IPS-18a (cell line): ENCODE measurements around the gene OBSCN.

ENCODE experiments used
- H3K27ac ChIP-seq: one replicate; pipeline ENCODE4 v1.5.1; 2013; ENCODE audit warnings: low read length
- H3K27me3 ChIP-seq: one replicate; pipeline ENCODE4 v1.6.1; 2013; ENCODE audit warnings: mild to moderate bottlenecking, low read length; ENCODE audit not compliant: control insufficient read depth, insufficient read depth
- H3K36me3 ChIP-seq: one replicate; pipeline ENCODE4 v1.6.1; 2013; ENCODE audit warnings: low read depth, low read length; ENCODE audit not compliant: control insufficient read depth
- H3K4me1 ChIP-seq: one replicate; pipeline ENCODE4 v1.6.1; 2013; ENCODE audit warnings: low read depth, low read length; ENCODE audit not compliant: control insufficient read depth
- H3K4me3 ChIP-seq: one replicate; pipeline ENCODE4 v1.5.1; 2013; ENCODE audit warnings: low read length
- H3K9ac ChIP-seq: one replicate; pipeline ENCODE4 v1.6.1; 2013; ENCODE audit warnings: mild to moderate bottlenecking, low read length, moderate library complexity
- H3K9me3 ChIP-seq: one replicate; pipeline ENCODE4 v1.6.1; 2013; ENCODE audit warnings: low read depth, low read length; ENCODE audit not compliant: control insufficient read depth

Gene OBSCN, protein sequence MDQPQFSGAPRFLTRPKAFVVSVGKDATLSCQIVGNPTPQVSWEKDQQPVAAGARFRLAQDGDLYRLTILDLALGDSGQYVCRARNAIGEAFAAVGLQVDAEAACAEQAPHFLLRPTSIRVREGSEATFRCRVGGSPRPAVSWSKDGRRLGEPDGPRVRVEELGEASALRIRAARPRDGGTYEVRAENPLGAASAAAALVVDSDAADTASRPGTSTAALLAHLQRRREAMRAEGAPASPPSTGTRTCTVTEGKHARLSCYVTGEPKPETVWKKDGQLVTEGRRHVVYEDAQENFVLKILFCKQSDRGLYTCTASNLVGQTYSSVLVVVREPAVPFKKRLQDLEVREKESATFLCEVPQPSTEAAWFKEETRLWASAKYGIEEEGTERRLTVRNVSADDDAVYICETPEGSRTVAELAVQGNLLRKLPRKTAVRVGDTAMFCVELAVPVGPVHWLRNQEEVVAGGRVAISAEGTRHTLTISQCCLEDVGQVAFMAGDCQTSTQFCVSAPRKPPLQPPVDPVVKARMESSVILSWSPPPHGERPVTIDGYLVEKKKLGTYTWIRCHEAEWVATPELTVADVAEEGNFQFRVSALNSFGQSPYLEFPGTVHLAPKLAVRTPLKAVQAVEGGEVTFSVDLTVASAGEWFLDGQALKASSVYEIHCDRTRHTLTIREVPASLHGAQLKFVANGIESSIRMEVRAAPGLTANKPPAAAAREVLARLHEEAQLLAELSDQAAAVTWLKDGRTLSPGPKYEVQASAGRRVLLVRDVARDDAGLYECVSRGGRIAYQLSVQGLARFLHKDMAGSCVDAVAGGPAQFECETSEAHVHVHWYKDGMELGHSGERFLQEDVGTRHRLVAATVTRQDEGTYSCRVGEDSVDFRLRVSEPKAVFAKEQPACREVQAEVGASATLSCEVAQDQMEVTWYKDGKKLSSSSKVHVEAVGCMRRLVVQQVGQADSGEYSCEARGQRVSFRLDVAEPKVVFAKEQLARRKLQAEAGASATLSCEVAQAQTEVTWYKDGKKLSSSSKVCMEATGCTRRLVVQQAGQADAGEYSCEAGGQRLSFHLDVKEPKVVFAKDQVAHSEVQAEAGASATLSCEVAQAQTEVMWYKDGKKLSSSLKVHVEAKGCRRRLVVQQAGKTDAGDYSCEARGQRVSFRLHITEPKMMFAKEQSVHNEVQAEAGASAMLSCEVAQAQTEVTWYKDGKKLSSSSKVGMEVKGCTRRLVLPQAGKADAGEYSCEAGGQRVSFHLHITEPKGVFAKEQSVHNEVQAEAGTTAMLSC (N-terminal part only)

DNA sequence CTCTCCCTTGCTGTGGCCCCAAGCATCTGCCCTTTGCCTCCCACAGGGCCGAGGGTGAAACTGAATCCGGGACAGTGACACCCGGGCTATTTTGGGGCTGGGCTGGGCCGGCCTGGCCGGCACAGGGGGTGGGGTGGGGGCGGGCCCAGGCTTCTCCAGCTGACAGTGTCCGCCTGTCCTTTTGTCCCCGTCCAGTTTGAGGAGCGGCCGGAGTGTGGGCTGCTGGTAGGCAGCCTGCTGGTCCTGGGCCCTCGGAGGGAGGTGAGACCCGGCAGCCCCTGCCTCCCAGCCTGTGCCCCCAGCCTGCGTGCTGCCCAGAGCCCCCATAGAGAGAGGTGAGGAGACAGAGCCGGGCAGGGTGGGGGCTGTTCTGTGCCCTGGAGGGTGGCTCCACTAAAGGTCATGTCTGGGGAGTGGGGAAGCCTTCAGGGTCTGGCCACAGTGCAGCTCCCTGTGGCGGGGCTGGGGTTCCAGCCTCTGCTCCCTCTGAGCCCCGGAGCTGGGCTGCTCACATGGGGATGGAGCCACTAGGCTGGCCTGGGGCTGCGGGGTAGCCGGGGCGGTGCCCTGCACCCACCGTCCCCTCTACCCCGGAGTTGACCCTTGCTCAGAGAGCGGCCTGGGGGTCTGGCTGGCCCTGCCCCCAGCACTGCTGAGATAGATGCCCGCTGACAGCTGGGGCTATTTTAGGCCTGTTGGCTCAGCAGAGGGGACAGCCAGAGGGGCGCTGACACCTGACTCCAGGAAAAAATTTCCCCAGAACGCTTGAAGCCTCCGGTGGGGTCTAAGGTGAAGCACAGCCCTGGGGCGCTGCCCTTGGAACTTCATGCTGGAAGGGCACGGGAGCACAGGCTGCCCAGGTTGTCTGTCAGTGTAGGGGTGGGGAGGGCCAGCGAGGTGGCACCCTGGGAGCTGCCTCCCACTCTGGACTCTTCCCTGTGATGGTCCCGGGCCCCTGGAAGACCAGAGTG lies at the start of gene OBSCN:
Gene OBSCN, plus strand, starts transcription at position 194 of the 971 bp plus-strand sequence. CDS start 3,740 bp downstream, outside the sequence.
- Histone ChIP-seq H3K4me1 (peaks cover 7% of the 10 kb centered on the region), H3K9ac (no peak within 1 kb of the TSS), H3K4me3 (no peak within 1 kb of the TSS), H3K9me3 (no peaks in the 10 kb centered on the region), H3K36me3 (no peaks in the 10 kb centered on the region), H3K27me3 (peaks cover 21% of the 10 kb centered on the region), H3K27ac (no peak within 1 kb of the TSS)

DNA sequence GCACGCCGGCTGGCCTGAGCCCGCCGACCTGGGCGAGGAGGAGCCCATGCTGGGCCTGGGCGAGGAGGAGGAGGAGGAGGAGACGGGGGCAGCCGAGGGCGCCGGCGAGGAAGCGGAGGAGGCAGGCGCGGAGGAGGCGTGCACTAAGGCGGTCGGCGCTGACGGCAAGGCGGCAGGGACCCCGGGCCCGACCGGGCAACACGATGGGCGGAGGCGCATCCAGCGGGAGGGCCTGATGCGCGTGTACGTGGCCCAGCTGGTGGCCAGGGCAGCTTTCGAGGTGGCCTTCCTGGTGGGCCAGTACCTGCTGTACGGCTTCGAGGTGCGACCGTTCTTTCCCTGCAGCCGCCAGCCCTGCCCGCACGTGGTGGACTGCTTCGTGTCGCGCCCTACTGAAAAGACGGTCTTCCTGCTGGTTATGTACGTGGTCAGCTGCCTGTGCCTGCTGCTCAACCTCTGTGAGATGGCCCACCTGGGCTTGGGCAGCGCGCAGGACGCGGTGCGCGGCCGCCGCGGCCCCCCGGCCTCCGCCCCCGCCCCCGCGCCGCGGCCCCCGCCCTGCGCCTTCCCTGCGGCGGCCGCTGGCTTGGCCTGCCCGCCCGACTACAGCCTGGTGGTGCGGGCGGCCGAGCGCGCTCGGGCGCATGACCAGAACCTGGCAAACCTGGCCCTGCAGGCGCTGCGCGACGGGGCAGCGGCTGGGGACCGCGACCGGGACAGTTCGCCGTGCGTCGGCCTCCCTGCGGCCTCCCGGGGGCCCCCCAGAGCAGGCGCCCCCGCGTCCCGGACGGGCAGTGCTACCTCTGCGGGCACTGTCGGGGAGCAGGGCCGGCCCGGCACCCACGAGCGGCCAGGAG lies 49.5 kb upstream of the OBSCN start:
- Histone ChIP-seq H3K4me3 (no peak overlapping the region), H3K4me1 (no peaks in the 10 kb centered on the region), H3K36me3 (no peaks in the 10 kb centered on the region), H3K9ac (no peak overlapping the region), H3K27me3 (no peaks in the 10 kb centered on the region), H3K27ac (no peak overlapping the region), H3K9me3 (no peaks in the 10 kb centered on the region)

- Histone ChIP-seq H3K4me1 (no peaks in the 10 kb centered on the region), H3K27ac (no peak overlapping the region), H3K9ac (no peak overlapping the region), H3K36me3 (no peaks in the 10 kb centered on the region), H3K27me3 (no peaks in the 10 kb centered on the region), H3K9me3 (no peaks in the 10 kb centered on the region), H3K4me3 (no peak overlapping the region)
Measured at GRCh38 chr1:228159008-228159665, 48.7 kb upstream of the OBSCN start.

GRCh38 chr1:228160201-228160761 lies 47.6 kb upstream of the OBSCN start:
- no peaks in the 10 kb centered on the region for H3K9me3 ChIP-seq
- H3K9ac ChIP-seq: no peak overlapping the region
- H3K27ac ChIP-seq: no peak overlapping the region
- no peaks in the 10 kb centered on the region for H3K36me3 ChIP-seq
- H3K4me1 ChIP-seq: no peaks in the 10 kb centered on the region
- no peaks in the 10 kb centered on the region for H3K27me3 ChIP-seq
- H3K4me3 ChIP-seq: no peak overlapping the region

GRCh38 chr1:228161362-228161761 lies 46.5 kb upstream of the OBSCN start:
- no peaks in the 10 kb centered on the region for H3K27me3 ChIP-seq
- no peaks in the 10 kb centered on the region for H3K4me1 ChIP-seq
- H3K27ac ChIP-seq: no peak overlapping the region
- no peak overlapping the region for H3K4me3 ChIP-seq
- H3K36me3 ChIP-seq: no peaks in the 10 kb centered on the region
- H3K9me3 ChIP-seq: no peaks in the 10 kb centered on the region
- no peak overlapping the region for H3K9ac ChIP-seq

DNA sequence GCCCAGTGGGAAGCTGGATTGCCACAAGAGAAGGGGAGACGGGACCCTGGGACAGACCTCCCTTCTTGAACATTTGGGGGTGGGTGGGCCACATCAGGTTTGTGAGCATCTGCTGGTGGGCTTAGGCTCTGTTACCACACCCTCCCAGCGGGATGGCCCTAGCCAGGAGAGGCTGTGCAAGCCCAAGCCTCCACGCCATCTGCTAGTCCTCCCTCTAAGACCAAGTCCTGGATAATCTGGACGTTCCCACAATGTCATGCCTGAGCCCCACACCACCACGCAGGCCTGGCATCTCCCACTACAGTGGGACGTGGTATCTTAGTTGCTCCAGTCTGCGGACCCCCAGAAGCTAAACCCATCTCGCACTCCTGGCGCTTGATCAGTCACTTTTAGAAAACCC lies 46.0 kb upstream of the OBSCN start:
- Histone ChIP-seq H3K27me3 (no peaks in the 10 kb centered on the region), H3K27ac (no peak overlapping the region), H3K36me3 (no peaks in the 10 kb centered on the region), H3K9me3 (no peaks in the 10 kb centered on the region), H3K4me3 (no peak overlapping the region), H3K4me1 (no peaks in the 10 kb centered on the region), H3K9ac (no peak overlapping the region)

GRCh38 chr1:228162286-228163006 lies 45.4 kb upstream of the OBSCN start:
- H3K9ac ChIP-seq: no peak overlapping the region

GRCh38 chr1:228163007-228163753 lies 44.7 kb upstream of the OBSCN start:
- no peak overlapping the region for H3K4me3 ChIP-seq
- no peak overlapping the region for H3K27ac ChIP-seq
- H3K9me3 ChIP-seq: no peaks in the 10 kb centered on the region
- no peaks in the 10 kb centered on the region for H3K27me3 ChIP-seq
- H3K36me3 ChIP-seq: no peaks in the 10 kb centered on the region
- H3K9ac ChIP-seq: no peak overlapping the region
- no peaks in the 10 kb centered on the region for H3K4me1 ChIP-seq

More at GRCh38 chr1:228162286-228163006, 45.4 kb upstream of the OBSCN start:
- no peaks in the 10 kb centered on the region for H3K9me3 ChIP-seq
- H3K4me1 ChIP-seq: no peaks in the 10 kb centered on the region
- H3K36me3 ChIP-seq: no peaks in the 10 kb centered on the region
- no peak overlapping the region for H3K27ac ChIP-seq
- no peak overlapping the region for H3K4me3 ChIP-seq
- H3K27me3 ChIP-seq: no peaks in the 10 kb centered on the region
